HG03139 (cell line): ENCODE measurements around the gene PTOV1.

Experiments
- ATAC-seq: cut with Tn5 transposase; IDR thresholded peaks from one replicate; pipeline ENCODE4 v1.9.1; 2021; ENCODE audit not compliant: unreplicated experiment

Gene PTOV1

DNA sequence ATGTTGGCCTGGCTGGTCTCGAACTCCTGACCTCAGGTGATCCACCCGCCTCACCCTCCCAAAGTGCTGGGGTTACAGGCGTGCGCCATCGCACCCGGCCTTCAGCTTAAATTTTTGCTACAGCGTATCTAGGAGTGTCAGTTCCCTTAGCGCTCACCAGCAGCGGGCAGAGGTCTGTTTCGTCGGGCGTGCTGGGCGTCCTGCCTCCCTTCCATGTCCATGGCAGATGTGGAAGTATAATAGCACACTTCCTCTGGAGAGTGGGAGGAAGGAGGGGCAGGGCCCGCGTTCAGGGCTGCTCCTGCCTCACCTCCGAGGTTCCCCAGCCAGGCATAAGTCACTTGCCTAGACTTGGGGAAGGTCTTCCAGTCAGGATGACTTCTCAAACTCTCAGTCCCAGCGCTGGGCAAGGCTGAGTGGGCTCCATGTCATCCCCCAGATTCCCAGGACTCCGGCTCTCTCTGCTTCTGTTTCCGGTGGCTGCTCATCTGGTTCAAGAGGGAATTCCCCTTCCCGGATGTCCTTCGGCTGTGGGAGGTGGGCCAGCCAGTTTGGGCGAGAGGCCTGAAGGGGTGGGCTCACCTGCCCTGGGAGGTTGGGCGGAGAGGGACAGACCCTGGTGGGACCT is 36.2 kb downstream of the PTOV1 start:
- ATAC-seq, result no peak

DNA sequence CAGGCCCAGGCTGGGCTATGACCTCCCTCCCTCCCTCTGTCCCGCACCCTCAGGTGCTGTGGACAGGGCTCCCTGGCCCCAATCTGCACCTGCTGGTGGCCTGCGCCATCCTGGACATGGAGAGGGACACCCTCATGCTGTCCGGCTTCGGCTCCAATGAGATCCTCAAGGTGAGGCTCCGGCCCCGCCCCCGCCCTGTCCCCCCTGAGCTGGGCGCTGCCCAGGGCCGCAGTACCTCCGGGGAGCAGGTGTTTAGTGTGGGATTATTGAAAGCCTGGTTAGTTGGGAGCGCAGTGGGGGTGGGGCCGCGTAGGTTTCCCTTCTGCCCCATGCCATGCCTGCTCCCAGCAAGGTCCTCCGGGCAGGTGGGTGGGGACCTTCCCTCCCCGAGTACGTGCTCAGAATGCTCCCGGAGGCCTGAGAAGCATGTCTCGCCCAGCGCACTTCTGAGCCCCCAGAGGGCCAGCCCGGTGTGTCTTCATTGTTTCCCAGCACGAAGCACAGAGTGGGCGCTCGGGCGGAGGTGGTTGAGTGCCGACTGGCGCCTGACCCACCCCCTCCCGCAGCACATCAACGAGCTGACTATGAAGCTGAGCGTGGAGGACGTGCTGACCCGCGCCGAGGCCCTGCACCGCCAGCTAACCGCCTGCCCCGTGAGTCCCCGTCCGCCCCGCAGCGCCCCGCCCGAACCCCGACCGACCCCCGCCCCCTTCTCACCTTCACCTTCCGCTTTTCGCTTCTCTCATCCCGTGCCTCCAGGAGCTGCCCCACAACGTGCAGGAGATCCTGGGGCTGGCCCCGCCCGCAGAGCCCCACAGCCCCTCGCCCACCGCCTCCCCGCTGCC is 36.9 kb downstream of the PTOV1 start:
- ATAC-seq, result no peak

DNA sequence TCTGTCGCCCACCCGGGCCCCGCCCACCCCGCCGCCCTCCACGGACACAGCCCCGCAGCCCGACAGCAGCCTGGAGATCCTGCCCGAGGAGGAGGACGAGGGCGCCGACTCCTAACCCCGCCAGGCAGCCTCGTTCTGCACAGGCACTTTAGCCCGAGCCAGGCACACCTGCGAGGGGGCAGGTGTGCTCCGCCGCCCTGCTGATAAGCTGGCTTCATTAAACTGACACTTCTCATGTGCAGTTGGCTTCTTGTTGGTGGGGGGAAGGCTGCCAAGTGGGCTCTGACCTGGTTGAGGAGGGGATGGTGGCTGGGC is 37.5 kb downstream of the PTOV1 start:
- ATAC-seq, result no peak

DNA sequence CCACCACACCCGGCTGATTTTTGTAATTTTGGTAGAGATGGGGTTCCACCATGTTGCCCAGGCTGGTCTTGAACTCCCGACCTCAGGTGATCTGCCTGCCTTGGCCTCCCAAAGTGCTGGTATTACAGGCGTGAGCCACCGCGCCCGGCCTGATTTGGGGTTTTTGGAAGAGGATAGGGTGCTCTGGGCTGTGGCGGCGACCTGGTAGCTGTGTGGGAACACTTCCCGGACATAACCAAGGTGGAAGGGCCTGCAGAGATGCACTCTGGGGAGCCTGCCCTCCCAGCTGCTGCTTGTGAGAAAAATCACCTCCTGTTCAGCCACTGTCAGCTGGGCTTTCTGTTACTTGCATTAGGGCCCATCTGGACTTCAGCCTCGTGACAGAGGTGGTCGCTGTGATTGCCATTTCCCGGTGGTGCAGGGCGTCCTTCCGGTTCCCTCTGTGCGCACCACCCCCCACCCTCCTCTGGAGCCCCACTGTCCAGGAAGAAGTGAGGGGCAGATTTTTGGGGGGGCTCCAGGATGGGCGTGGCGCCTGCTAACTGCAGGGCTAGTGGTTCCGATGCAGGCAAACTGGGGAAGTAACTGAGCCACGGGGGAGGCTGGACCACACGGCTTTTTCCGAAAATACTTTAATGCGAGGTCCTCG is 38.2 kb downstream of the PTOV1 start:
- no peak for ATAC-seq

DNA sequence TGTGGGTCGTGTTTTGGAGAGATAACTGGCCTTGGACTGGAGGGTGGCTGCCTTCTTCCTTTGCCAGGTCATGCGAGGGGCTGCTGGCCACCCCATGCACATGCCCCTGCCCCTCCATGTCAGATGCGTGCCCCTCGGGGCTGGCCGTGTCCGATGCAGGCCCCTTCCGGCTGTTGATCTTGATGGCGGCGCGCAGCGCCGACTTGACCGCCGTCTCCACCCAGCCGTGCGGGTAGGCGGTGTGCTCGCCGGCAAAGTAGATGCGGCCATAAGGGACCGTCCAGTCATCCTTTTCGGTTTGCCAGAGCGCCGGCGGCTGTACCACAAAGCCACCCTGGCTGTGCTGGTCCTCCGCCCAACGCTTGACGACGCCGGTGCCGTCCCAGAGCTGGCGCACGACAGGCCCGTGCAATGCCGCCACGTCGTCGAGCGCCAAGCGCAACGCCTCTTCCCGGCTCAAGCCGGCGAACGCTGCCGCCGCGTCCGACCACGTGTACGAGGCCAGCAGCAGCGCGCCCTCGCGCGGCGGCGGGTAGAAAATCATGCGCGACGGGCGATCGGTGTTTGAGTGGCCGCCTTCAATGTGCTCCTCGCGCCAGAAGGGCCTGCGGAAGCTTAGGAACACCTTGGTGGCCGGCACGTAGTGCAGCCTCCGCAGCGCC is 38.9 kb downstream of the PTOV1 start:
- ATAC-seq, result no peak

DNA sequence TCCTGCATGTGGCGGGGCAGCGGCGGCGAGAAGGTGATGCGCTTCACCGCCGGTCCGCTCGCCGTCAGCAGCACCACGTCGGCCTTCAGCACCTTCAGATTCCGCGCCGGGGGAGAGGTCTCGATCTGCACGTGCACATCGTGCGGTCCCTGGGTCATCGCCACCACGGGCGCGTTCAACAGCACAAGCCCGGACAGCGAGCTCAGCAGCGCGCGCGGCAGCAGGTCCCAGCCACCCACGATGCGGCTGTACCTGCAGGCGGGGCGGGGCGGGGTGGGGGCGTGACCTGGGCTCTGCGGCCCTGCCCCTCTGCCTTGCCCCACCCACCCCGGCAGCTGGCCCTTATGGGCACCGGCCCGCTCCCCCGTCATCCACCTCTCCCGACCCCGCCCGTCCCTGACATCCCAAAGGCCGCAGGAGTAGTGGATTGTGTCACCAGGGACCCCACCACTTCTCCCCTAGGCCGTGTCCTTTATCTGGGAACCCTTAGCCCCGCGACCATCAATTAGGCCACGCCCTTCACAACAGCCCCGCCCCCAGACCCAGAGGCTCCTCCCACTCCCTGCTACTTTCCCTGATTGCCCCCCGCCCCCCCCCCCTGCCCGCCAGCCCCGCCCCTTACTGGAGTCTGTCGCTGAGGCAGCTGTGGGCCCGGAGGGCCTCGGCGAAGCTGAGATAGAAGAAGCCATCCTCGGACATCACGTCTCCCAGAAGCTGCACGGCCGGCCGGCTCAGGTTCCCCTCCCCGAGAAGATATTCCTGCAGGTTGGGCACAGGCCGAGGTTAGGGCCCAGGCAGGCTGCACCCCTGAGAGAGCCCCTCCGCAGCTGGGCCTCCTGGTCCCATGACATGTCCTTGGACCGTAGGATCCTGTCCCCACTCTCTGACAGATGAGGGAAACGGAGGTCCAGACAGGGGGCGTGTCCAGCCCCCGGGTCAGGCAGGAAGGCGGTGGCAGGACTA is 39.7 kb downstream of the PTOV1 start:
- no peak for ATAC-seq

DNA sequence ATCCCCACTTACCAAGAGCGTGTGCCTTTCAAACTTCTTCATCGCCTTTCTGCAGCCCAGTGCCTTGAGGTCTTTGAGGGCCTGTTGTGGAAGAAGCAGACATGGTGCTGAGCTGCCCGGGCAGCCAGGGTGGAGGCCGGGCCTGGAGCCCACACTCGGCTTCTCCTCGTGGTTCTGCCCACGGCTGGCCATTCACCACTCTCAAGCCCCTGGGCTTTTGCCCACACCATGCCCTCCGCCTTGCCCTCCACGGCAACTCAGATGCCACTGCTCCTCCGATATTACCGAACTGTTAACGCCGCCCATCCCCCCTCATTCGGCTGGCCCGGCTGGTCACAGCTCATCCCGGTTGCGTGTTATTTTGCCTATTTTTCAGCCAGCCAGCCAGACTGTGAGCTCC is 40.4 kb downstream of the PTOV1 start:
- no peak for ATAC-seq

DNA sequence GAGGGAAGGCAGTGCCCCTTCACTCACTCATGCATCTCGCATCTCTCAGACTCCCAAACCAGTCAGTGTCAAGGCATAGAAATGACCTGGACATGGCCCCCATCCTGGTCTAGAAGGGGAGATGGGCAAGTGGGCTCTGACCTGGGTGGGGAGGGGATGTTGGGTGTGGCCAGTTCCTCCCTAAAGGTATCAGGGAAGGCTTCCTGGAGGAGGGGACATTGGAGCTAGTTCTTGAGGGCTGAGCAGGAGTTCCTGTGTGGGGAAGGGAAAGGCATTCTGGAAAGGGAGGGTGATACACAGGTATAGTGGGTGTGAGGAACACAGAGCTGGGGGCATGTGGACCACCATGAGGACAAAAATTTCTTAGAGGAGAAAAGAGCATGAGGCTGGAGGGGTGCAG is 41.8 kb downstream of the PTOV1 start:
- no peak for ATAC-seq

DNA sequence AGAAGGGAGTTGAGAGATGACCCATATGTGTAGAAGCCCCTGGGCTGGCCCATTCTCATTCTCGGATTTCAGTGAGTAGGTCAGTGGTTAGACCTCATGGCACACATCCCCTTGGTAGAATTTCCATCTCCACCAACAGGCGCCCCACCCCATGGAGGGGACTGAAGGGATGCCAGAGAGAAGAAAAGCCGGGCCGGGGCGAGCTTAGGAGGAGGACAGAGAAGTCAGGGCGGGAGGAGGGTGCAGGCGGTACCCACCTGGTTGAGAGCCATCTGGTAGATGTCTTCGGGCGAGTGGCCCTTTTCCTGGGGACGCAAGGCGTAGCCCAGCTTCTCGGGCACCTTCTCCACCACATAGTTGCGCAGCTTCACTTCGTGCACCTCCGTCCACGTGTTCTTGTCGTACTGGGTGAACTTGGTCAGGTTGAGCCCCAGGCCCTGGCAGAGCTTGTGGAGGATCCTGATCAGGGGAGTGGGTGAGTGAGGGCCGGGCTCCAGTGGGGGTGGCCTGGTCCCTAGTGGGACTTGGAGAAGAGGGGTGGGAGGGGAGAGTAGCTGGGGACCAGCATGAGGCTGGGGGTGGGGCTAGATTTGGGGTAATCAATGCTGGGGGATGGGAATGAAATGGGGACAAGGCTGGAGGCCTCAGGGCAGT is 43.2 kb downstream of the PTOV1 start:
- no peak for ATAC-seq

DNA sequence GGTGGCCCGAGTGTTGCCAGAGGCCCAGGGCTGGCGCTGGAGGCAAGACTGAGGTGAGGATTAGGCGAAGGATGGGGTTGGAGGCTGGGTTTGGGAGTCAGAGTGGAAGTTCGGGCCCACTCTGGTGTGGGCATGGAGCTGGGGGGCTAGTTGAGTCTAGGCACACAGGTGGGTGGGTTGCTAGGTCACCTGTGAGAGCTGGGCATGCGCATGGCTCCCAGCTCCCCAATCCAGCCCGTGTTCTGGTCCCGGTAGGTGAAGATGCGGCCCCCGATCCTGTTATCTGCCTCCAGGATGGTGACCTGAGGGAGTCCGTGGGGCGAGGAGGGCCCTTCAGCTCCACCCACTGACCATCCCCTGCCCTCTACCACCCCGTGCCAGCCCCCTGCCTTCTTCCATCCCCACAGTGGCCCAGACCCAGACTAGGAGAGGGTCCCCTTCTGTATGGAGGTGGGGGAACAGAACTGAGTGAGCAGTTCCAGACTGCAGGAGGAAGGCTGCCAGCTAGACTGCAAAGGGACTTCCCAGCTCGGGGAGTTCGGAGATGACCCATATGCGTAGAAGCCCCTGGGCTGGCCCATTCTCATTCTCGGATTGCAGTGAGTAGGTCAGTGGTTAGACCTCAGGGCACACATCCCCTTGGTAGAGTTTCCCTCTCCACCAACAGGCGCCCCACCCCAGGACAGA is 44.1 kb downstream of the PTOV1 start:
- ATAC-seq, result no peak

DNA sequence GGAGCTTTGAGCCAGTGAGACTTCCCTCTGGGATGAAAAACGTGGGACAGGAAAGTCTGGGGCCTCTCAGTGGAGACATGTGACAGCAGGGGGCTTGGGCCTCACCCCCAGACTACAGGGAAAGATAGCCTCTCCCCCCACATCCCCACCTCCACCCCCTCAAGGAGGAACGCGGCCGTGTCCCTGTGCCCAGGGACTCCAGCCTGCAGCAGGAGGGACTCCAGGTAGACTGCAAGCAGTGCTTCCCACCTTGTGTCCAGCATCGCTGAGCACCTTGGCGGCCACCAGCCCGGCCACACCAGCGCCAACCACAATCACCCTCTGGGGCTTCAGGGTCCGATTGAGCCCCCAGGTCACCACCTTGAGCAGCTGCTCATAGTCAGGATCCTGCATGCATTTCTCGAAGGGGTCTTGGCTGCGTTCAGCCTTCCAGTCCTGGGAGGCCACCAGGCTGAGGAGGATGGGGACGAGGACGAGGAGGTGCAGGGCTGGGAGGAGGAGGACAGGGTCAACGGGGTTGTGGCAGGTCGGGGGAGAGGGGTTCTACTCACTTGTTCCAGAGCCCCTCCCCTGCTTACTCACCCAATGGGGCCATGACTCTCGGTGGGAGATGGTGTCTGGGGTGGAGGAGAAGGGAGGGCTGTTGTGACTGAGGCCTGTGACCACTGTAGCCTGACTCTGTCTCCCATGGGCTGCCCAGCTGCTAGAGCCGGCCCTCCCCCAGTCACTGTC is 44.8 kb downstream of the PTOV1 start:
- no peak for ATAC-seq

DNA sequence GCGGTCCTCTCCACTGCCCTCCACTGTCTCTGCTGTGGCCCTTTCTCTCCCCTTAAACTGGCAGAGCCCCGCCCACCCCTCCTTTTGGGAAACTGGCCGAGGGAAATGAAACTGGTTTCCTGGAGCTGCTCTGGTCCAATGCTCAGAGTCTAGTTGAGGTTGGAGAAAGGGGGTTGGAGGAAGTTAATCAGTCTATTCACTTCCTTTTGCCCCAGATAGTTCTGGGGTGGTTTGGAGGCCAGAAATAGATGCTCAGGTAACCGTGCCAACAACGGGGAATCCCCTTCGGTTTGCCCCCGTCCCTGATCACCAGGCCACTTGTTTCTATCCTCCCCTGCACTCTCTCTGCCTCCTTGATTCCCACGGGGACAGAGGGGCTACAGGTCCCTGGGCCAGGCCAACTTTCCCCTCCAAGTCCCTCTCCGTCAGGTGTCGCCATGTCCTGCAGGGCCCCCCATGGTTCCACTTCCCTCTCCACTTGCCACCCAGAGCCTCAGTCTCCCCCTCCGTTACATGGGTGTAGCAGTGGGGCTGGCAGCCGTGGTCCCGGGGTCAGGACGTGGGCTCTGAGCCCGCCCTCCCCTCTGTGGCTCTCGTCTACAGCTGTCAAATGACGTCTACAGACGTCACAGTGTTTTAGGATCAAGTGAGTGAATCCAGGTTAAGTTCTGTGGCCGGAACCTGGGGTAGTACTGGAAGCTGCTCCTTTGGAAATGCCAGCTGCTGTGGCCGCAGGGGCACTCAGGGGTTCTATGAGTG is 46.1 kb downstream of the PTOV1 start, which contains the start of gene IL4I1:
IL4I1 (minus strand) TSS at position 25 of the 759 bp plus-strand sequence. CDS start 727 bp downstream, outside the sequence.
- ATAC-seq, result peak; percentile 50

DNA sequence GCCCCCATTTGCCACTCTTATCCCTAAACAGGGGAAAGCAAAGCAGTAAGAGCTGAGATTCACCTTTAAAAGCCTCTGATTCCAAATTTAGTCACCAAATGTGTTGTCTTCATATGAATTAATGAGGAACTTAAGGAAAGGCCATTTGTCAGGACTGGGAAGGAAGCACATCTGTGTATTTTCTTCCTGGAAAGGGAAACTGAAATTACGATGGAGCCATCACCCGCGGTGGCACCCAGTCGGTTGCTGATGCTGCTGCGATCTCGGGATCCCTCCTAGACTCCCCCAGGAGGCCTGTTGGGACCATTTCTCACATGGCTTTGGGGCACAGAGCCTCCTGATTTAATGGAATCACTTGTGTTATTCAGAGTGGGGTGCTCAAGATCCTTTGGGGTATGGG is 53.2 kb downstream of the PTOV1 start:
- no peak for ATAC-seq

DNA sequence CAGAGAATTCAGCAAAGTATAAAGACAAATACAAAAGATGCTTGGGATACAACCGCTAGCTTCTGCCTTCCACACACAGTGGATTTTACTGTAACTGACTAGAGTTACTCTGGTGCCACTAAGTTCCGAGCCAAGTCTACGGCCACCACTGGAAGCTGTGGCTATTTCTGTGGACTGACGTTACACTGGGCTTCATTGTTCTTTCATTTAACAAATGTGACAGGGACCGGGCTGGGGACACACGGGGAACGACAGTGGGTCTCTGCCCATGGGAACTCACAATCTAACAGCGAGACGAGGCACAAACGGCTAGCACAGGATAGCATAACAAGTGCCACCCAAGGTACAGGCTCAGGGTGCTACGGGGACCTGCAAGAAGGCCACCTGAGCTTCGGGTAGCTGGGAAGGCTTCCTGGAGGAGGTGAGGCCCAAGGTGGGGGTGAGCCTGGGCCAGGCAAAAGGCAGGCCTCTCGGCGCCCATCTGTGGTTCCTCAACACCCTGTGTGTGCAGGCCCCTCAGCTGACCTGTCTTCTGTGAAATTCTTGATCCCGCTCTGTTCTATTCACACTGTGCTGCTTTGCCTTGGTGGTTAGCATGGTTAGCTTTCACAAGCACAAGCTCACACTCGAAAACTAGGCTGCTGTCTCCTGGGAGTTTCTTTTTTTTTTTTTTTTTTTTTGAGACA is 56.1 kb downstream of the PTOV1 start:
- no peak for ATAC-seq

DNA sequence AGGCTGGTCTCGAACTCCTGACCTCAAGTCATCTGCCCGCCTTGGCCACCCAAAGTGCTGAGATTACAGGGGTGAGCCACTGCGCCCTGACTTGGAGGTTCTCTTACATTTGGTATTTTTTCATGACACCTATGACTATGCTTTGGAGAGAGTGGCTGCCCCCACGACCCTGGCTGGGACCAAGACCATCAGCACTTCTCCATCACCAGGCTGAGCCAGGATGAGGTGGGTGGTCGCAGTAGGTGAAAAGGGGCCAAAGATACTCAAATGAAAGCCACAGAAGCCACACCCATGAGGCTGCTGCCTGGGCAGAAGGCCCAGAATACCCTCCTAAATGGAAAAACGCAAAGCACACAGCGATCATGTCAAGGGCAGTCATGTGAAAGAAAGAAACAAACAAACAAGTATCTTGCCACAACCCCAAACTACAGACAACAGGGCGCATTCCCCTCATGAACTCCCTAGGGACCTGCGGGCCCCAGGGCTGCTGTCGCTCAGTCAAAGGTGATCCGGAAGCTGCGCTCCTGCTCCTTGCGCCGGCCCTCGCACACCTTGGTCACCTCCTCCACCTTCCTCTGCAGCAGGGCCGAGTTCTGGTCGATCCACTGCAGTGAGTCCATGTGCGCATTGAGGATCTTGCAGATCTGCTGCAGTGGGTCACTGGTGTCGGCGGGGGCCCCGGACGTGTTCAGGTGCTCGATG is 56.9 kb downstream of the PTOV1 start:
- ATAC-seq, result no peak

DNA sequence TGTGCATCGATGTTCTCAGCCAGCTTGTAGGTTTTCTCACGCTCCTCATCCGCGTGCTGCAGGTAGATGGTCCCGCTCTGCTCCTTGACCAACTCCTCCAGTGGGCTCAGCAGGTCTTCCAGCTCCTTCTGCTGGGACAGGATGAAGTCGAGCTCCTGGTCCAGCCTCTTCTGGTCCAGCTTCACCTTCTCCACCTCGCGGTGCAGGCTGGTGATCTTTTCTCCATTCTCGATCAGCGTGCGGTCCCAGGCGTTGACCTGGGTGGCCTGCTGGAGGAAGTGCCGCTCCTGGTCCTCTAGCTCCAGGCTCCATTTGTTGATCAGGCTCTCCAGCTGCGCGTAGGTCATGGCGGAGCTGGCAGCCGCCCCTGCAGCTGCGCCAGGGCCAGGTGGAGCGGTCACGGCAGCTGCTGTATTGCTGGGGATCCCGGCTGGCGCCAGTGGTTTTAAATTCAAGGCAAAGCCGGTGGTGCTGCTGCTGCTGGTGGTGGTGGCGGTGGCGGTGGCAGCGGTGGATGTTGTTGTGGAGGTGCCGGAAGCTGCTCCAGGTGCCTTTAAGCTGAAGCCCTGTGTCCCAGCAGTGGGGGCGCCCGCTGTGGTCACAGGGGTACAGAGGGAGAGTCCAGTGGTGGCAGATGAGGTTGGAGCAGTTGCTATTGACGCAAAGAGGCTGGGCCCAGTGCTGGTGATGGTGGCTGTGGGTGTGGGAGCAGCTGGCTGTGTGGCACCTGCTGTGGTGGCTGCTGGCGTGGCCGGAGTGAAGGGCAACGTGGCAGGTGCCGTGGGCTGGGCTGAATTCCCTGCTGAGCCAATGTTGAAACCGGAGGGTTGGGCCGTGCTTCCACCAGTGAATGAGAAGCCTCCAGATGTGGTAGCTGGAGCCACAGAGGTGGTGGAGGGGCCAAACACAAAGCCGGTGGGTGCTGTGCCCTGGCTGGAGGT is 57.8 kb downstream of the PTOV1 start:
- no peak for ATAC-seq
